H1 (cell line): ENCODE results near the gene TWSG1. TPM values are rescaled to one million over a fixed set of nuclear protein-coding genes. Genes with fewer than 3 reads are reported as not detected.

Source experiments
- CTCF ChIA-PET: fragments of 300-600 bp; sonication (Branson Sonifier 250); formaldehyde crosslinking; loops from one replicate; lab custom pipeline; 2021; ENCODE audit not compliant: partially characterized antibody; lab: Charles Lee
- POLR2A ChIA-PET: fragments of 300-600 bp; sonication (Branson Sonifier 250); formaldehyde crosslinking; loops from one replicate; lab custom pipeline; 2021; ENCODE audit warnings: inconsistent platforms; ENCODE audit not compliant: partially characterized antibody; lab: Charles Lee
- DNase-seq, 2 experiments: peaks; one replicate each; pipeline versions ENCODE4 v3.0.0 to v3.0.0-alpha.2; 2010 to 2022; ENCODE audit warnings: low spot score in 2 of 2, low read depth in 1 of 2, mixed read lengths in 1 of 2
- FAIRE-seq: peaks from 2 replicates; lab custom pipeline; 2011; peaks lifted over from hg19 to GRCh38; lab: Jason Lieb, UNC
- H2AFZ ChIP-seq: 2 replicates; pipeline ENCODE4 v1.8.1; 2012; ENCODE audit warnings: low read length, inconsistent platforms
- H2AK5ac ChIP-seq: 2 replicates; pipeline ENCODE4 v1.6.1; 2013; ENCODE audit warnings: low read depth, low read length
- H2BK120ac ChIP-seq: replicated peaks from 2 replicates; pipeline ENCODE3; 2013; ENCODE audit warnings: low read depth, low read length, inconsistent platforms
- H2BK12ac ChIP-seq: 2 replicates; pipeline ENCODE4 v1.6.1; 2013; ENCODE audit warnings: low read depth, low read length
- H2BK15ac ChIP-seq: 2 replicates; pipeline ENCODE4 v1.6.1; 2013; ENCODE audit warnings: low read length
- H2BK20ac ChIP-seq: 2 replicates; pipeline ENCODE4 v1.6.1; 2013; ENCODE audit warnings: low read length
- H2BK5ac ChIP-seq: 2 replicates; pipeline ENCODE4 v1.6.1; 2013; ENCODE audit warnings: low read depth, low read length
- H3K14ac ChIP-seq: 2 replicates; pipeline ENCODE4 v1.6.1; 2013; ENCODE audit warnings: inconsistent platforms; ENCODE audit not compliant: insufficient read length
- H3K18ac ChIP-seq: 2 replicates; pipeline ENCODE4 v1.6.1; 2013; ENCODE audit warnings: low read length; ENCODE audit errors: extremely low read depth
- H3K23ac ChIP-seq: 2 replicates; pipeline ENCODE4 v1.6.1; 2013; ENCODE audit warnings: inconsistent platforms; ENCODE audit not compliant: insufficient read length
- H3K23me2 ChIP-seq: 2 replicates; pipeline ENCODE4 v1.6.1; 2013; ENCODE audit warnings: low read depth, low read length
- H3K27ac ChIP-seq: 2 replicates; pipeline ENCODE4 v1.6.1; 2011; ENCODE audit warnings: low read depth, low read length, inconsistent platforms
- H3K27me3 ChIP-seq, 4 experiments: replicated peaks in 1 of 4; 1 replicate in 1 of 4; 2 replicates in 3 of 4; pipeline versions ENCODE4 v1.6.1 to v1.8.1; 2011 to 2013; ENCODE audit warnings: low read length in 3 of 4, mild to moderate bottlenecking in 3 of 4, inconsistent platforms in 2 of 4, mixed read lengths in 2 of 4, moderate library complexity in 1 of 4; ENCODE audit not compliant: control insufficient read depth in 3 of 4, insufficient read depth in 3 of 4; ENCODE audit errors: extremely low read depth in 1 of 4
- H3K36me3 ChIP-seq, 4 experiments: 2 replicates each; pipeline versions ENCODE4 v1.6.1 to v1.8.1; 2011 to 2013; ENCODE audit warnings: mild to moderate bottlenecking in 4 of 4, low read length in 3 of 4, moderate library complexity in 2 of 4, control low read depth in 1 of 4, inconsistent platforms in 1 of 4; ENCODE audit not compliant: insufficient read depth in 4 of 4, control insufficient read depth in 2 of 4
- H3K4ac ChIP-seq: replicated peaks from 2 replicates; pipeline ENCODE3; 2013; ENCODE audit warnings: low read length, low read depth, mixed read lengths, inconsistent platforms; ENCODE audit not compliant: insufficient read length
- H3K4me1 ChIP-seq, 4 experiments: replicated peaks in 1 of 4; 1 replicate in 1 of 4; 2 replicates in 3 of 4; pipeline versions ENCODE4 v1.6.1 to v1.8.1; 2011 to 2013; ENCODE audit warnings: low read length in 3 of 4, inconsistent platforms in 2 of 4, mixed read lengths in 1 of 4; ENCODE audit not compliant: insufficient read depth in 4 of 4, control insufficient read depth in 3 of 4
- H3K4me2 ChIP-seq, 2 experiments: 2 replicates each; pipeline versions ENCODE4 v1.6.1 to v1.8.1; 2011 to 2013; ENCODE audit warnings: low read depth in 2 of 2, low read length in 2 of 2, control low read depth in 1 of 2, inconsistent platforms in 1 of 2, mild to moderate bottlenecking in 1 of 2; ENCODE audit not compliant: insufficient read depth in 1 of 2
- H3K4me3 ChIP-seq, 4 experiments: fragments of 200-600, 300-600 bp in 1 of 4; sonication (generic), shearing (Covaris generic), sonication (Bioruptor Twin) in 1 of 4; 2 replicates each; pipeline versions ENCODE4 v1.5.1 to v1.8.1; 2011 to 2016; ENCODE audit warnings: low read length in 4 of 4, low read depth in 3 of 4, control low read depth in 2 of 4, inconsistent platforms in 2 of 4, mild to moderate bottlenecking in 2 of 4, mixed read lengths in 1 of 4, moderate library complexity in 1 of 4; ENCODE audit not compliant: insufficient read depth in 2 of 4; ENCODE audit errors: extremely low read depth in 1 of 4
- H3K56ac ChIP-seq: replicated peaks from 2 replicates; pipeline ENCODE3; 2013; ENCODE audit warnings: low read depth, mild to moderate bottlenecking, mixed read lengths, low read length, inconsistent platforms; ENCODE audit not compliant: insufficient read length
- H3K79me1 ChIP-seq: 2 replicates; pipeline ENCODE4 v1.6.1; 2013; ENCODE audit warnings: low read depth, low read length, control low read depth
- H3K79me2 ChIP-seq, 2 experiments: 2 replicates each; pipeline versions ENCODE4 v1.6.1 to v1.8.1; 2012 to 2013; ENCODE audit warnings: low read length in 2 of 2, mild to moderate bottlenecking in 2 of 2, inconsistent platforms in 1 of 2; ENCODE audit not compliant: insufficient read depth in 2 of 2, control insufficient read depth in 1 of 2
- H3K9ac ChIP-seq, 4 experiments: replicated peaks in 1 of 4; 1 replicate in 1 of 4; 2 replicates in 3 of 4; pipeline versions ENCODE4 v1.6.1 to v1.8.1; 2011 to 2013; ENCODE audit warnings: low read depth in 3 of 4, low read length in 3 of 4, control low read depth in 2 of 4, mild to moderate bottlenecking in 2 of 4, moderate library complexity in 2 of 4, inconsistent platforms in 1 of 4; ENCODE audit errors: extremely low read depth in 1 of 4
- H3K9me3 ChIP-seq, 2 experiments: 2 replicates each; pipeline versions ENCODE4 v1.6.1 to v1.8.1; 2012 to 2013; ENCODE audit warnings: mild to moderate bottlenecking in 2 of 2, moderate library complexity in 2 of 2, control low read depth in 1 of 2, inconsistent platforms in 1 of 2, low read depth in 1 of 2, low read length in 1 of 2, mixed read lengths in 1 of 2; ENCODE audit not compliant: insufficient read depth in 2 of 2
- H4K20me1 ChIP-seq, 2 experiments: replicated peaks in 1 of 2; 2 replicates each; pipeline versions ENCODE3 to v1.8.1; 2011 to 2013; ENCODE audit warnings: inconsistent platforms in 2 of 2, low read length in 2 of 2, mild to moderate bottlenecking in 1 of 2; ENCODE audit not compliant: insufficient read depth in 2 of 2, control insufficient read depth in 1 of 2
- H4K5ac ChIP-seq: 2 replicates; pipeline ENCODE4 v1.6.1; 2013; ENCODE audit warnings: low read length, low read depth, mixed read lengths, inconsistent platforms; ENCODE audit not compliant: insufficient read length
- H4K8ac ChIP-seq: 2 replicates; pipeline ENCODE4 v1.8.0; 2013; ENCODE audit warnings: mild to moderate bottlenecking, moderate library complexity, low read length, inconsistent platforms; ENCODE audit not compliant: insufficient read depth; ENCODE audit errors: extremely low read depth
- H4K91ac ChIP-seq: replicated peaks from 2 replicates; pipeline ENCODE3; 2013; ENCODE audit warnings: low read length, mixed read lengths, inconsistent platforms; ENCODE audit not compliant: insufficient read length
- ASH2L ChIP-seq: fragments of 200-600, 300-600 bp; sonication (generic); IDR thresholded peaks from one replicate; pipeline ENCODE4 v1.7.1; 2017; ENCODE audit warnings: low read length
- CBX8 ChIP-seq: fragments of 300-800, 300-1000 bp; sonication (generic); IDR thresholded peaks from 2 replicates; pipeline ENCODE4 v1.7.1; 2016; ENCODE audit warnings: low read depth, low read length, borderline replicate concordance
- EZH2 ChIP-seq: fragments of 200-600 bp; sonication (generic); IDR thresholded peaks from 2 replicates; pipeline ENCODE4 v1.7.1; 2012; ENCODE audit warnings: low read depth, mild to moderate bottlenecking, moderate library complexity, low read length, inconsistent platforms; ENCODE audit not compliant: severe bottlenecking
- GABPA ChIP-seq: IDR thresholded peaks from 2 replicates; pipeline ENCODE4 v1.6.1; 2011; ENCODE audit warnings: mild to moderate bottlenecking, low read length, moderate library complexity, borderline replicate concordance; ENCODE audit not compliant: insufficient read depth
- KDM5A ChIP-seq: fragments of 200-600 bp; IDR thresholded peaks from 2 replicates; pipeline ENCODE4 v1.7.1; 2012; ENCODE audit warnings: mild to moderate bottlenecking, low read length, inconsistent platforms, mixed read lengths
- PHF8 ChIP-seq: fragments of 200-600 bp; sonication (generic); conservative IDR thresholded peaks from 2 replicates; pipeline ENCODE4 v1.7.1; 2012; ENCODE audit warnings: low read depth, mild to moderate bottlenecking, inconsistent platforms, low read length, moderate library complexity
- POU5F1 ChIP-seq: IDR thresholded peaks from 2 replicates; pipeline ENCODE4 v1.6.1; 2011; ENCODE audit warnings: low read depth, mild to moderate bottlenecking, low read length, moderate library complexity
- RFX5 ChIP-seq: IDR thresholded peaks from 2 replicates; pipeline ENCODE4 v1.6.1; 2011; ENCODE audit warnings: low read depth, low read length, improper control_type of control experiment, borderline replicate concordance
- SIN3A ChIP-seq, 2 experiments: IDR thresholded peaks in 1 of 2; conservative IDR thresholded peaks in 1 of 2; 2 replicates each; pipeline ENCODE4 v1.6.1; 2011 to 2012; ENCODE audit warnings: low read length in 2 of 2, improper control_type of control experiment in 1 of 2, low read depth in 1 of 2, mild to moderate bottlenecking in 1 of 2
- SIRT6 ChIP-seq: IDR thresholded peaks from one replicate; pipeline ENCODE4 v1.7.1; 2012; ENCODE audit warnings: low read length, inconsistent platforms
- SIX5 ChIP-seq: IDR thresholded peaks from 2 replicates; pipeline ENCODE4 v1.6.1; 2011; ENCODE audit warnings: mild to moderate bottlenecking, low read depth, low read length
- SP4 ChIP-seq: IDR thresholded peaks from 2 replicates; pipeline ENCODE4 v1.6.1; 2012; ENCODE audit warnings: low read length, inconsistent platforms
- TBP ChIP-seq: IDR thresholded peaks from 2 replicates; pipeline ENCODE4 v1.6.1; 2011; ENCODE audit warnings: low read depth, low read length, improper control_type of control experiment
- TEAD4 ChIP-seq: IDR thresholded peaks from 2 replicates; pipeline ENCODE4 v1.6.1; 2012; ENCODE audit warnings: low read depth, low read length, inconsistent platforms, mixed read lengths
- YY1 ChIP-seq: IDR thresholded peaks from 2 replicates; pipeline ENCODE4 v1.6.1; 2011; ENCODE audit warnings: low read depth, mild to moderate bottlenecking, low read length
- WGBS, 2 experiments: shearing (Covaris generic) in 1 of 2; methylation state at CpG; one replicate each; pipeline versions ENCODE4 v1.1.6 to v1.1.7; 2013 to 2015; ENCODE audit warnings: low lambda C conversion rate in 2 of 2, mixed read lengths in 2 of 2, inconsistent platforms in 1 of 2, low coverage in 1 of 2, missing lambda C conversion rate in 1 of 2; ENCODE audit not compliant: insufficient replicate concordance in 2 of 2, insufficient coverage in 1 of 2, insufficient read length in 1 of 2; ENCODE audit errors: extremely low coverage in 1 of 2, missing lambda C conversion rate in 1 of 2; 5-methylcytosine and 5-hydroxymethylcytosine counted together
- polyA plus RNA-seq, 7 experiments: library from polyadenylated mRNA; depleted of rRNA in 3 of 7; stranded (reverse) in 5 of 7; unstranded in 2 of 7; fragments of >200 nt in 5 of 7; fragments of 200-250 nt in 2 of 7; gene quantifications; 1 replicate in 5 of 7; 2 replicates in 1 of 7; 4 replicates in 1 of 7; pipeline versions ENCODE4 v1.2.1 to v1.2.3, GENCODE V29; 2011 to 2013; ENCODE audit warnings: missing spikeins in 2 of 7, mixed read lengths in 2 of 7
- total RNA-seq: library from RNA; stranded (reverse); fragmentation: NEBNext Ultra II Directional; extraction: Animal tissue kit (Norgen Biotek cat#: 25700); gene quantifications from 2 replicates; pipeline ENCODE4 v1.2.1, GENCODE V29; 2021

TWSG1 gene
- total and polyA plus RNA-seq, 2 of the 8 experiments (the other 6 are each of a cell fraction or from before 2014, with no cell fraction given), result 11.8 to 19.8 TPM

GRCh38 chr18:9304388-9305070 is 30.0 kb upstream of the TWSG1 start:
- no peak overlapping the region for H2BK5ac ChIP-seq
- no peak for FAIRE-seq

More at GRCh38 chr18:9304388-9305070, 30.0 kb upstream of the TWSG1 start:
- no peaks in the 10 kb centered on the region for H3K4me1 ChIP-seq
- no peak overlapping the region for H4K8ac ChIP-seq
- H3K14ac ChIP-seq, result no peak overlapping the region
- no peak overlapping the region for H3K23ac ChIP-seq
- H2BK15ac ChIP-seq, result no peak overlapping the region
- no peak overlapping the region for H2BK20ac ChIP-seq
- H4K91ac ChIP-seq, result no peak overlapping the region
- no peaks in the 10 kb centered on the region for H3K79me1 ChIP-seq
- H3K27me3 ChIP-seq, result no peaks in the 10 kb centered on the region
- H2AFZ ChIP-seq, result no peak overlapping the region
- no peaks in the 10 kb centered on the region for H4K20me1 ChIP-seq
- no peak overlapping the region for H3K4me2 ChIP-seq
- H3K23me2 ChIP-seq, result no peaks in the 10 kb centered on the region
- TF ChIP-seq POU5F1 (no peak), SIX5 (no peak), CBX8 (no peak), RFX5 (no peak), TBP (no peak), GABPA (no peak), KDM5A (no peak), EZH2 (no peak), SIN3A (conservative IDR thresholded peaks at IDR 0.05 in 1 of 2, IDR thresholded peaks at IDR 0.05 in 1 of 2; ENCODE audit: low read depth in 1 of 2, low read length in 2 of 2) (no peak), ASH2L (no peak), SP4 (no peak), PHF8 (no peak), YY1 (no peak), TEAD4 (no peak), SIRT6 (no peak)
- no peak overlapping the region for H4K5ac ChIP-seq
- no peak for DNase-seq
- no peaks in the 10 kb centered on the region for H3K79me2 ChIP-seq
- H2BK120ac ChIP-seq, result no peak overlapping the region
- no peak overlapping the region for H3K9ac ChIP-seq
- 89% methylated on average over 6 of the region's 6 CpGs; no CpG with 5 or more reads in 1 of the 2 experiments for WGBS, 2 experiments
- H3K18ac ChIP-seq, result no peak overlapping the region
- ChIA-PET POLR2A (no interaction called here), CTCF (interaction anchor here (0.6 to 0.9 kb wide), 2 partner anchors 238 to 434 kb away, joined by 3 to 4 read pairs; no protein-coding TSS in a partner anchor)
- H3K27ac ChIP-seq, result no peak overlapping the region
- no peaks in the 10 kb centered on the region for H3K9me3 ChIP-seq
- no peaks in the 10 kb centered on the region for H3K36me3 ChIP-seq
- no peak overlapping the region for H2BK12ac ChIP-seq
- no peak overlapping the region for H2AK5ac ChIP-seq
- H3K4ac ChIP-seq, result no peak overlapping the region
- no peak overlapping the region for H3K56ac ChIP-seq
- H3K4me3 ChIP-seq, result no peak overlapping the region
